ENCODE data around the gene GPR85. TPM values are rescaled to one million over a fixed set of nuclear protein-coding genes. Genes with fewer than 3 reads are reported as not detected.

Gene GPR85, protein sequence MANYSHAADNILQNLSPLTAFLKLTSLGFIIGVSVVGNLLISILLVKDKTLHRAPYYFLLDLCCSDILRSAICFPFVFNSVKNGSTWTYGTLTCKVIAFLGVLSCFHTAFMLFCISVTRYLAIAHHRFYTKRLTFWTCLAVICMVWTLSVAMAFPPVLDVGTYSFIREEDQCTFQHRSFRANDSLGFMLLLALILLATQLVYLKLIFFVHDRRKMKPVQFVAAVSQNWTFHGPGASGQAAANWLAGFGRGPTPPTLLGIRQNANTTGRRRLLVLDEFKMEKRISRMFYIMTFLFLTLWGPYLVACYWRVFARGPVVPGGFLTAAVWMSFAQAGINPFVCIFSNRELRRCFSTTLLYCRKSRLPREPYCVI
- total RNA-seq, result under 1 TPM; 0.26 to 0.33 TPM

DNA sequence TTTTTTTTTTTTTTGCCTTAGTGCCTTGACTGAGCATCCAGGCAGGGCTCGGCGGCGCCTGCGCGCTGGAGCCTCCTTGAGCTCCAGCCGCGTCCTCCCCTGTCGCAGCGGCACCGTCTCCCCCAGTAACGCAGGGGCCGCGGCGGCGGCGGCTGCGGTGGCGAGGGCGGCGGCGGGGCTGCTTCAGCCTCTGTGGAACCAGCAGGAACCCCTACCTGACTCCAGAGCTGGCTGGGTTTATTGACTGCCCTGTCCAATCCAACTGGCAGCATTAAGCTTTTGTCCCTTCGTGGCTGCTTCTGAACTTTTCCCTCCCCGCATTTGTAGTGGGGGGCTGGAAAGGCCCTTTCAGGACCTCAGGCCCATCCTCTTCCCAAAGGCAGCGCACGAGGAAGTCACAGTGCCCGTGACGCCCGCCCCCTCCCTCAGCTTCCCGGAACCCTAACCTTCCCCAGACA lies at the start of gene GPR85:
Gene GPR85 (minus strand): TSS at position 397 of the 458 bp plus-strand sequence. CDS start 2,106 bp downstream, outside the sequence.
- H3K9me3 ChIP-seq, result no peaks in the 10 kb centered on the region
- intact Hi-C loops (cut with DNase I), result no loop called here
- no peaks in the 10 kb centered on the region for H3K36me3 ChIP-seq (replicated peaks in 1 of 2; ENCODE audit: insufficient read depth in 1 of 2, low read depth in 2 of 2)
- ATAC-seq, result peak; percentile 82
- TF ChIP-seq, protein P1, sequence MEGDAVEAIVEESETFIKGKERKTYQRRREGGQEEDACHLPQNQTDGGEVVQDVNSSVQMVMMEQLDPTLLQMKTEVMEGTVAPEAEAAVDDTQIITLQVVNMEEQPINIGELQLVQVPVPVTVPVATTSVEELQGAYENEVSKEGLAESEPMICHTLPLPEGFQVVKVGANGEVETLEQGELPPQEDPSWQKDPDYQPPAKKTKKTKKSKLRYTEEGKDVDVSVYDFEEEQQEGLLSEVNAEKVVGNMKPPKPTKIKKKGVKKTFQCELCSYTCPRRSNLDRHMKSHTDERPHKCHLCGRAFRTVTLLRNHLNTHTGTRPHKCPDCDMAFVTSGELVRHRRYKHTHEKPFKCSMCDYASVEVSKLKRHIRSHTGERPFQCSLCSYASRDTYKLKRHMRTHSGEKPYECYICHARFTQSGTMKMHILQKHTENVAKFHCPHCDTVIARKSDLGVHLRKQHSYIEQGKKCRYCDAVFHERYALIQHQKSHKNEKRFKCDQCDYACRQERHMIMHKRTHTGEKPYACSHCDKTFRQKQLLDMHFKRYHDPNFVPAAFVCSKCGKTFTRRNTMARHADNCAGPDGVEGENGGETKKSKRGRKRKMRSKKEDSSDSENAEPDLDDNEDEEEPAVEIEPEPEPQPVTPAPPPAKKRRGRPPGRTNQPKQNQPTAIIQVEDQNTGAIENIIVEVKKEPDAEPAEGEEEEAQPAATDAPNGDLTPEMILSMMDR (IDR thresholded peaks at IDR 0.05), result no peak
- H3K4me1 ChIP-seq, result peaks cover 6% of the 10 kb centered on the region
- no peak within 1 kb of the TSS for H3K4me3 ChIP-seq
- DNase-seq, result peak; percentile 21 to 61 (median 40)
- 1 to 4% methylated on average over 8 to 22 of the region's 29 CpGs for WGBS, 2 donors
- H3K27me3 ChIP-seq, result no peaks in the 10 kb centered on the region
- H3K27ac ChIP-seq, result peak within 1 kb of the TSS in 1 of 4 donors; percentile 28

DNA sequence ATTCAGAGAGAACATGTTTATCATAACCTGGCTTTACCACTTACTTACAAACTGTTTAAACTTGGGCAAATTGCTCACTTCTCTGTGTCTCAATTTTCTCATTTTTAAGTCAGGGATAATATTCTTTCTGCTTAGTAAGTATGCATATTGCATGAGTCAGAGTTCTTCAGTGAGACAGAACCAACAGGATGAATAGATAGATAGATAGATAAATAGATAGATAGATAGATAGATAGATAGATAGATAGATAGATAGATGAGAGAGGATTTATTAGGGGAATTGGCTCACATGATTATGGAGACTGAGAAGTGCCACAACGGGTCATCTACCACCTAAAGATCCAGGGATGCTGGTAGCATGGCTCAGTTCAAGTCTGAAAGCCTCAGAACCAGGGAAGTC lies 47.4 kb upstream of the GPR85 start:
- Histone ChIP-seq H3K9me3 (no peaks in the 10 kb centered on the region), H3K4me3 (no peak overlapping the region), H3K27ac (no peak overlapping the region), H3K27me3 (no peaks in the 10 kb centered on the region), H3K36me3 (replicated peaks in 1 of 2; ENCODE audit: insufficient read depth in 1 of 2, low read depth in 2 of 2) (no peaks in the 10 kb centered on the region), H3K4me1 (no peaks in the 10 kb centered on the region)
- ATAC-seq, result no peak
- 70 to 71% methylated on average over 1 of the region's 1 CpG for WGBS, 2 donors
- TF ChIP-seq, protein P1 (IDR thresholded peaks at IDR 0.05), result no peak
- TF ChIP-seq POLR2A (IDR thresholded peaks at IDR 0.05), result no peak
- intact Hi-C loops (cut with DNase I), result no loop called here
- DNase-seq, result no peak

DNA sequence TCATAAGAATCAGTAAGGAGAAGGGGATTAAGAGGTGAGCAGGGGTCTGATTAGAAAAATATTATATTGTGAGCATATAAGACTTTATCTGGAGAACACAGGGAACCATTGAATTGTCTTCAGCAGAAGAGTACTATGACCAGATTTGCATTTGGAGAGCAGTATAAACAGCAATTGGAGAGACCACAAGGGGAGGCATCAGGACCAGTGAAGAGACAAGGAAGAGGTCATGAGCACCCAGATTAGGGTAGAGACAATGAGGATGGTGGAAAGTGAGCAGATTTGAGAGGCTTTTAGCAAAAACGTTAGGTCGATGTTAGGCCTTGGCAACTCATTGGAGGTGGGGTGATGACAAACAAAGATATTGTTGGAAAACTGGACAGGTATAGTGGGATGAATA lies 44.7 kb upstream of the GPR85 start:
- H3K27me3 ChIP-seq, result no peaks in the 10 kb centered on the region
- TF ChIP-seq, protein P1 (IDR thresholded peaks at IDR 0.05), result no peak
- TF ChIP-seq POLR2A (IDR thresholded peaks at IDR 0.05), result no peak
- H3K4me1 ChIP-seq, result no peaks in the 10 kb centered on the region
- intact Hi-C loops (cut with DNase I), result no loop called here
- no peaks in the 10 kb centered on the region for H3K9me3 ChIP-seq
- ATAC-seq (no peak), DNase-seq (no peak)
- no peak overlapping the region for H3K27ac ChIP-seq
- H3K4me3 ChIP-seq, result no peak overlapping the region
- H3K36me3 ChIP-seq (replicated peaks in 1 of 2; ENCODE audit: insufficient read depth in 1 of 2, low read depth in 2 of 2), result no peaks in the 10 kb centered on the region
- 57 to 82% methylated on average over 2 of the region's 2 CpGs for WGBS, 2 donors

DNA sequence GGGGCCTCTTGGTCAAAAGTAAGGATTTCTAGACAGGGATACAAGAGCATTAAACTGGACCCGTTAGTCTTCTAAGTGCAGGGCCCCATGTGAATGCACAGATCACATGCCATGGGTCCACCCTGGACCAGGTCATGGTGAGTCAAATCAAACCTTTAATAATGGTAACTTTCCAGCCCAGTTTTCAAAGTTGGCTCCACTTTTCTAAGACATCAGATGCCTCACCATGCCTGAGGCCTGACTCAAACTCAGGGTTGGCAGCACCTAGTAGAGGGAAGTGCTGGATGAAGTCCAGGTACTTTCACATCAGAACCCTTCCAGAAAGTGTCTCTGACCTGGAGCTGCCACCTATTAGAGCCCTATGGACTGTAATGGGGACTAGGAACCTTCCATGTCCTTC lies 41.4 kb upstream of the GPR85 start:
- H3K4me1 ChIP-seq, result no peaks in the 10 kb centered on the region
- H3K27ac ChIP-seq, result no peak overlapping the region
- DNase-seq (no peak), ATAC-seq (no peak)
- intact Hi-C loops (cut with DNase I), result no loop called here
- no peaks in the 10 kb centered on the region for H3K36me3 ChIP-seq (replicated peaks in 1 of 2; ENCODE audit: insufficient read depth in 1 of 2, low read depth in 2 of 2)
- WGBS, 2 donors, result 92% methylated on average over 1 of the region's 1 CpG
- H3K9me3 ChIP-seq, result no peaks in the 10 kb centered on the region
- no peak for TF ChIP-seq POLR2A (IDR thresholded peaks at IDR 0.05)
- TF ChIP-seq, protein P1 (IDR thresholded peaks at IDR 0.05), result no peak
- no peak overlapping the region for H3K4me3 ChIP-seq
- no peaks in the 10 kb centered on the region for H3K27me3 ChIP-seq

DNA sequence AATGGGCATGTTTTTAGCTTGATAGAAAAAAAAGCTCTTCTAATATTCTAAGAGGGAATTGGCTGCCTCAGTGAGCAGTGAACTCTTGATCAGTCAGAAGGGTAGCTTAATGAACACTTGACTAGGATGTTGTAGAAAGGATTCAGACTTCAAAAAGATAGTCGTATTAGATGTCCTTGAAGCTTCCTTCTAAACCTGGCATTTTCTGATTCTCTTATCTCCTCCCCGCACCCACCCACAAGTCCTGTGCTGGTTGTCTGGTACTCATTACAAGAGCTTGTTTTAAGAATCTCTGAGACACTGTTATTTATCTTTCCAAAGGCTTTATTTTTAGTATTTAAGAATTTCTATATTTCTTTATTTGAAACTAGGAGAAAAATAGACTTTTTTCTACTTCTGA lies 39.1 kb upstream of the GPR85 start:
- intact Hi-C loops (cut with DNase I), result no loop called here
- WGBS, 2 donors, result 55 to 59% methylated on average over 2 of the region's 2 CpGs

More for the DNA sequence above, 39.1 kb upstream of the GPR85 start:
- no peak overlapping the region for H3K27ac ChIP-seq
- no peaks in the 10 kb centered on the region for H3K36me3 ChIP-seq (replicated peaks in 1 of 2; ENCODE audit: insufficient read depth in 1 of 2, low read depth in 2 of 2)
- no peaks in the 10 kb centered on the region for H3K9me3 ChIP-seq
- no peak for TF ChIP-seq POLR2A (IDR thresholded peaks at IDR 0.05)
- TF ChIP-seq, protein P1 (IDR thresholded peaks at IDR 0.05), result no peak
- no peak overlapping the region for H3K4me3 ChIP-seq
- no peak for DNase-seq
- no peaks in the 10 kb centered on the region for H3K27me3 ChIP-seq
- no peaks in the 10 kb centered on the region for H3K4me1 ChIP-seq
- ATAC-seq, result no peak

Measured in body of pancreas (tissue), 4 donors.